ENCODE data around the gene KRT34.

The KRT34 gene

GRCh38 chr17:41333836-41334235 is 48.3 kb downstream of the KRT34 start:
- no peaks in the 10 kb centered on the region for H3K36me3 ChIP-seq (ENCODE audit: control insufficient read depth, low read length)
- no peaks in the 10 kb centered on the region for H3K9me2 ChIP-seq (replicated peaks; ENCODE audit: control insufficient read depth, low read length)
- TF ChIP-seq CTCF (IDR thresholded peaks at IDR 0.05; ENCODE audit: low read depth, low read length, poor library complexity, severe bottlenecking) (no peak), EZH2phosphoT487 (IDR thresholded peaks at IDR 0.05; ENCODE audit: borderline replicate concordance, low read length) (no peak)
- no peaks in the 10 kb centered on the region for H3F3A ChIP-seq (ENCODE audit: control insufficient read depth, insufficient read depth)
- no peak overlapping the region for H3K4me3 ChIP-seq (ENCODE audit: low read length)
- no peaks in the 10 kb centered on the region for H3K9me3 ChIP-seq (ENCODE audit: control insufficient read depth, insufficient read depth, low read length)
- no peak overlapping the region for H3K27ac ChIP-seq (ENCODE audit: low read depth, low read length)
- H4K20me1 ChIP-seq (ENCODE audit: control insufficient read depth, insufficient read depth, low read depth, low read length), result no peaks in the 10 kb centered on the region
- H3K4me2 ChIP-seq (ENCODE audit: low read length), result no peak overlapping the region
- no peaks in the 10 kb centered on the region for H3K27me3 ChIP-seq (ENCODE audit: control insufficient read depth, low read length)
- H3K4me1 ChIP-seq (ENCODE audit: control insufficient read depth, low read length), result peaks cover 7% of the 10 kb centered on the region
- H3K79me2 ChIP-seq (ENCODE audit: control insufficient read depth, low read length), result no peaks in the 10 kb centered on the region

GRCh38 chr17:41333098-41333497 is 49.0 kb downstream of the KRT34 start:
- Histone ChIP-seq H3K27ac (ENCODE audit: low read depth, low read length) (no peak overlapping the region), H3K36me3 (ENCODE audit: control insufficient read depth, low read length) (no peaks in the 10 kb centered on the region), H3K79me2 (ENCODE audit: control insufficient read depth, low read length) (no peaks in the 10 kb centered on the region), H3K27me3 (ENCODE audit: control insufficient read depth, low read length) (no peaks in the 10 kb centered on the region), H3K4me1 (ENCODE audit: control insufficient read depth, low read length) (peaks cover 7% of the 10 kb centered on the region), H3F3A (ENCODE audit: control insufficient read depth, insufficient read depth) (no peaks in the 10 kb centered on the region), H3K9me3 (ENCODE audit: control insufficient read depth, insufficient read depth, low read length) (no peaks in the 10 kb centered on the region), H3K9me2 (replicated peaks; ENCODE audit: control insufficient read depth, low read length) (no peaks in the 10 kb centered on the region), H4K20me1 (ENCODE audit: control insufficient read depth, insufficient read depth, low read depth, low read length) (no peaks in the 10 kb centered on the region), H3K4me2 (ENCODE audit: low read length) (no peak overlapping the region), H3K4me3 (ENCODE audit: low read length) (no peak overlapping the region)
- TF ChIP-seq EZH2phosphoT487 (IDR thresholded peaks at IDR 0.05; ENCODE audit: borderline replicate concordance, low read length), result no peak
- no peak for TF ChIP-seq CTCF (IDR thresholded peaks at IDR 0.05; ENCODE audit: low read depth, low read length, poor library complexity, severe bottlenecking)

DNA sequence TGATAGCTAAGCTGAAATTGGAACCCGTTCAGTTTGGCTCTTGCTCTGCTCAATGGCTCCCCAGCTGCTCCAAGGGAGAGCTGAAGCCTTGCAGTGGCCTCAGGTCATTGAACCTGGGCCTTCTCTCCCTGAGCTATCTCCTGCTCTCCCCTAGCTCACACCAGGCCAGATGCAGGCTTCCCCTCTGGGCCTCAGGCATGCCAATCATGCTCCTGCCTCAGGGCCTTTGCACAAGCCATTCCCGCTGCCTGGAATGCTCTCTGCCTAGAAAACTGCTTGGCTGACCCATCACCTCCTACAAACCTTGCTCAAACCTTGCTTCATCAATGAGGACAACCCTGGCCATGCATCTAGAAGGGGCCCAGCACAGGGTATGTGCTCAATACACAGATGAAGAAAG is 49.9 kb downstream of the KRT34 start:
- no peak overlapping the region for H3K4me3 ChIP-seq (ENCODE audit: low read length)
- TF ChIP-seq CTCF (IDR thresholded peaks at IDR 0.05; ENCODE audit: low read depth, low read length, poor library complexity, severe bottlenecking), result no peak
- TF ChIP-seq EZH2phosphoT487 (IDR thresholded peaks at IDR 0.05; ENCODE audit: borderline replicate concordance, low read length), result no peak
- H4K20me1 ChIP-seq (ENCODE audit: control insufficient read depth, insufficient read depth, low read depth, low read length), result no peaks in the 10 kb centered on the region
- no peak overlapping the region for H3K27ac ChIP-seq (ENCODE audit: low read depth, low read length)
- no peak overlapping the region for H3K4me2 ChIP-seq (ENCODE audit: low read length)
- H3K27me3 ChIP-seq (ENCODE audit: control insufficient read depth, low read length), result no peaks in the 10 kb centered on the region
- H3K9me2 ChIP-seq (replicated peaks; ENCODE audit: control insufficient read depth, low read length), result no peaks in the 10 kb centered on the region
- no peaks in the 10 kb centered on the region for H3K9me3 ChIP-seq (ENCODE audit: control insufficient read depth, insufficient read depth, low read length)
- H3K79me2 ChIP-seq (ENCODE audit: control insufficient read depth, low read length), result no peaks in the 10 kb centered on the region
- H3F3A ChIP-seq (ENCODE audit: control insufficient read depth, insufficient read depth), result no peaks in the 10 kb centered on the region
- H3K36me3 ChIP-seq (ENCODE audit: control insufficient read depth, low read length), result no peaks in the 10 kb centered on the region
- H3K4me1 ChIP-seq (ENCODE audit: control insufficient read depth, low read length), result peaks cover 7% of the 10 kb centered on the region

GRCh38 chr17:41331606-41332005 is 50.5 kb downstream of the KRT34 start:
- Histone ChIP-seq H3K4me1 (ENCODE audit: control insufficient read depth, low read length) (peaks cover 7% of the 10 kb centered on the region), H3K9me3 (ENCODE audit: control insufficient read depth, insufficient read depth, low read length) (no peaks in the 10 kb centered on the region), H3K79me2 (ENCODE audit: control insufficient read depth, low read length) (no peaks in the 10 kb centered on the region), H4K20me1 (ENCODE audit: control insufficient read depth, insufficient read depth, low read depth, low read length) (no peaks in the 10 kb centered on the region), H3K36me3 (ENCODE audit: control insufficient read depth, low read length) (no peaks in the 10 kb centered on the region), H3K27me3 (ENCODE audit: control insufficient read depth, low read length) (no peaks in the 10 kb centered on the region), H3K27ac (ENCODE audit: low read depth, low read length) (no peak overlapping the region), H3K4me3 (ENCODE audit: low read length) (no peak overlapping the region), H3K4me2 (ENCODE audit: low read length) (no peak overlapping the region), H3K9me2 (replicated peaks; ENCODE audit: control insufficient read depth, low read length) (no peaks in the 10 kb centered on the region), H3F3A (ENCODE audit: control insufficient read depth, insufficient read depth) (no peaks in the 10 kb centered on the region)
- no peak for TF ChIP-seq CTCF (IDR thresholded peaks at IDR 0.05; ENCODE audit: low read depth, low read length, poor library complexity, severe bottlenecking)
- no peak for TF ChIP-seq EZH2phosphoT487 (IDR thresholded peaks at IDR 0.05; ENCODE audit: borderline replicate concordance, low read length)
